NB4 (cell line): ENCODE measurements around the gene C9orf43.

Experiments used
- DNase-seq: peaks from one replicate; pipeline ENCODE4 v3.0.0; 2010; ENCODE audit warnings: low read depth
- H3K4me3 ChIP-seq: one replicate; pipeline ENCODE4 v1.5.1; 2011; ENCODE audit warnings: mild to moderate bottlenecking, low read depth, low read length, moderate library complexity
- MYC ChIP-seq: IDR thresholded peaks from 2 replicates; pipeline ENCODE4 v1.6.1; 2011; ENCODE audit warnings: low read depth, low read length
- POLR2A ChIP-seq: IDR thresholded peaks from 2 replicates; pipeline ENCODE4 v1.6.1; 2011; ENCODE audit warnings: mild to moderate bottlenecking; ENCODE audit not compliant: insufficient read length; ENCODE audit errors: extremely low read depth
- TF ChIP-seq, protein P1 (sequence below): IDR thresholded peaks from one replicate; pipeline ENCODE4 v1.5.1; 2012; ENCODE audit warnings: low read depth, low read length
- TF ChIP-seq, protein P2 (sequence below): IDR thresholded peaks from 2 replicates; pipeline ENCODE4 v1.6.1; 2011; ENCODE audit warnings: low read depth, low read length

C9orf43 gene

GRCh38 chr9:113449376-113449775, 38.8 kb downstream of the C9orf43 start:
- DNase-seq, result no peak
- H3K4me3 ChIP-seq, result no peak overlapping the region
- TF ChIP-seq, protein P1, sequence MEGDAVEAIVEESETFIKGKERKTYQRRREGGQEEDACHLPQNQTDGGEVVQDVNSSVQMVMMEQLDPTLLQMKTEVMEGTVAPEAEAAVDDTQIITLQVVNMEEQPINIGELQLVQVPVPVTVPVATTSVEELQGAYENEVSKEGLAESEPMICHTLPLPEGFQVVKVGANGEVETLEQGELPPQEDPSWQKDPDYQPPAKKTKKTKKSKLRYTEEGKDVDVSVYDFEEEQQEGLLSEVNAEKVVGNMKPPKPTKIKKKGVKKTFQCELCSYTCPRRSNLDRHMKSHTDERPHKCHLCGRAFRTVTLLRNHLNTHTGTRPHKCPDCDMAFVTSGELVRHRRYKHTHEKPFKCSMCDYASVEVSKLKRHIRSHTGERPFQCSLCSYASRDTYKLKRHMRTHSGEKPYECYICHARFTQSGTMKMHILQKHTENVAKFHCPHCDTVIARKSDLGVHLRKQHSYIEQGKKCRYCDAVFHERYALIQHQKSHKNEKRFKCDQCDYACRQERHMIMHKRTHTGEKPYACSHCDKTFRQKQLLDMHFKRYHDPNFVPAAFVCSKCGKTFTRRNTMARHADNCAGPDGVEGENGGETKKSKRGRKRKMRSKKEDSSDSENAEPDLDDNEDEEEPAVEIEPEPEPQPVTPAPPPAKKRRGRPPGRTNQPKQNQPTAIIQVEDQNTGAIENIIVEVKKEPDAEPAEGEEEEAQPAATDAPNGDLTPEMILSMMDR, result no peak
- TF ChIP-seq POLR2A (no peak), MYC (no peak)
- TF ChIP-seq, protein P2, sequence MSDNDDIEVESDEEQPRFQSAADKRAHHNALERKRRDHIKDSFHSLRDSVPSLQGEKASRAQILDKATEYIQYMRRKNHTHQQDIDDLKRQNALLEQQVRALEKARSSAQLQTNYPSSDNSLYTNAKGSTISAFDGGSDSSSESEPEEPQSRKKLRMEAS, result no peak

DNA sequence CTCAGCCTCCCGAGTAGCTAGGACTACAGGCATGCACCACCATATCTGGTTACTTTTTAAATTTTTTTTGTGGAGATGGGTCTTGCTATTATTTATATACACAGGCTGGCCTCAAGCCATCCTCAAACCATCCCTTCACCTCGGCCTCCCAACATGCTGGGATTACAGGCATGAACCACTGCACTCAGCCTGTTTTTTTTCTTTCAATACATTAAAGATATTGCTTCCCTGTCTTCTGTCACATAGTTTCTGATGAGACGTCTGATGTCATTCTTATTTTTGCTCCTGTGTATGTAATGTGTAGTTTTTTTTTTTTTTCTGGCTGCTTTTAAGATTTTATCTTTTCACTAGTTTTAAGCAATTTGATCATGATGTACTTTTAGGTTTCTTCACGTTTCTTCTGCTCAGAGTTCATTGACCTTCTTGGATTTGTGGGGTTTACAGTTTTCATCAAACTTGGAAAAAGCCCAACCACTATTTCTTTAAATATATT, 41.6 kb downstream of the C9orf43 start:
- H3K4me3 ChIP-seq, result no peak overlapping the region
- DNase-seq, result no peak
- TF ChIP-seq, protein P2, result no peak
- TF ChIP-seq POLR2A (no peak), MYC (no peak)
- TF ChIP-seq, protein P1, result no peak

- H3K4me3 ChIP-seq, result no peak overlapping the region
- TF ChIP-seq, protein P2, result no peak
- TF ChIP-seq, protein P1, result no peak
- no peak for TF ChIP-seq MYC
- TF ChIP-seq POLR2A, result no peak
- peak; percentile 62 for DNase-seq
Observed at GRCh38 chr9:113454914-113455761, 44.6 kb downstream of the C9orf43 start.

- TF ChIP-seq MYC (no peak), POLR2A (no peak)
- TF ChIP-seq, protein P1, result no peak
- TF ChIP-seq, protein P2, result no peak
- DNase-seq, result no peak
- H3K4me3 ChIP-seq, result no peak overlapping the region
Observed at GRCh38 chr9:113456235-113456634, 45.7 kb downstream of the C9orf43 start.

DNA sequence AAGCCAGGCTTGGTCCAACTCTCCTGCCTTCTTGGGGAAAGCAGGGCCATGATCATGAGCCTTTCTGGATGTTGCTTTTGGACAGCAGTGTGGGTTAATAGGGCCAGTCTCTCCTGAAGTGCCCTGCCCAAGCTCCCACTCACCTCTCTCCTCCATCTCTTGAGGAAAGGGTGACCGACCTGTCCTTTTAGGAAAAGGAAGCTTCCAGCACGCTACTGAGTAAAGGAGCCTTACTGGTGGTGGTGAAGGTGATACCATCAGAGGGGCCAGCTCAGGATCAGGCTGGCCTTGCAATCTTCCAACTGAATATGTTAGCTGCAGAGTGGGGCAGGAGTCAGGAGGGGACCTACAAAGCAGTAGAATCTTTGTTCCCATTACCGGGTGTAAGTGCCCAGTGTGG, 50.7 kb downstream of the C9orf43 start:
- DNase-seq, result no peak
- TF ChIP-seq POLR2A (no peak), MYC (no peak)
- TF ChIP-seq, protein P2, result no peak
- TF ChIP-seq, protein P1, result no peak
- no peak overlapping the region for H3K4me3 ChIP-seq
